ENCODE measurements around the gene MDGA2.

The MDGA2 gene

GRCh38 chr14:47040550-47040949, 634.9 kb downstream of the MDGA2 start:
- no peak for DNase-seq (ENCODE audit: low read depth in 2 of 2)
- no peak overlapping the region for H3K4me3 ChIP-seq (replicated peaks in 1 of 2; ENCODE audit: low read depth in 2 of 2, low read length in 2 of 2)
- TF ChIP-seq, protein P1, sequence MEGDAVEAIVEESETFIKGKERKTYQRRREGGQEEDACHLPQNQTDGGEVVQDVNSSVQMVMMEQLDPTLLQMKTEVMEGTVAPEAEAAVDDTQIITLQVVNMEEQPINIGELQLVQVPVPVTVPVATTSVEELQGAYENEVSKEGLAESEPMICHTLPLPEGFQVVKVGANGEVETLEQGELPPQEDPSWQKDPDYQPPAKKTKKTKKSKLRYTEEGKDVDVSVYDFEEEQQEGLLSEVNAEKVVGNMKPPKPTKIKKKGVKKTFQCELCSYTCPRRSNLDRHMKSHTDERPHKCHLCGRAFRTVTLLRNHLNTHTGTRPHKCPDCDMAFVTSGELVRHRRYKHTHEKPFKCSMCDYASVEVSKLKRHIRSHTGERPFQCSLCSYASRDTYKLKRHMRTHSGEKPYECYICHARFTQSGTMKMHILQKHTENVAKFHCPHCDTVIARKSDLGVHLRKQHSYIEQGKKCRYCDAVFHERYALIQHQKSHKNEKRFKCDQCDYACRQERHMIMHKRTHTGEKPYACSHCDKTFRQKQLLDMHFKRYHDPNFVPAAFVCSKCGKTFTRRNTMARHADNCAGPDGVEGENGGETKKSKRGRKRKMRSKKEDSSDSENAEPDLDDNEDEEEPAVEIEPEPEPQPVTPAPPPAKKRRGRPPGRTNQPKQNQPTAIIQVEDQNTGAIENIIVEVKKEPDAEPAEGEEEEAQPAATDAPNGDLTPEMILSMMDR (IDR thresholded peaks at IDR 0.05; ENCODE audit: low read depth, low read length), result no peak

DNA sequence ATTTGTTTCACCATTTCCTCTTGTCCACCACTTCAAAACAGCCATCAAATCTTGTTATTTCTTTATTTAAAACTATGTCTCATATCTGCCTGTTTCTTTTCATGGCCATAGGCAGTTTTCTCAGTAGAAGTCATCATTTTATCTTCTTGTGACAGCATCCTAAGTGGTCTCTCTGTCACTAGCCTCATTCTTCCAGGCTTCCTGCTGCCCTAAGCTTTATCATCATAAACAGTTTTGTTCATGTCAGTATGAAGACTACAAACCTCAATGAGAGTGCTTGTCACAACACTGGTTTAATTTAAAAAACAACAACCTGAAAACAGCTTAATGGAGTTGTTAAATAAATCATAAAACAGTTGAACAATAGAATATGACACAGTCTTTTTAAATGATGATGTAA, 636.1 kb downstream of the MDGA2 start:
- no peak for DNase-seq (ENCODE audit: low read depth in 2 of 2)
- H3K4me3 ChIP-seq (replicated peaks in 1 of 2; ENCODE audit: low read depth in 2 of 2, low read length in 2 of 2), result no peak overlapping the region
- TF ChIP-seq, protein P1 (IDR thresholded peaks at IDR 0.05; ENCODE audit: low read depth, low read length), result no peak

DNA sequence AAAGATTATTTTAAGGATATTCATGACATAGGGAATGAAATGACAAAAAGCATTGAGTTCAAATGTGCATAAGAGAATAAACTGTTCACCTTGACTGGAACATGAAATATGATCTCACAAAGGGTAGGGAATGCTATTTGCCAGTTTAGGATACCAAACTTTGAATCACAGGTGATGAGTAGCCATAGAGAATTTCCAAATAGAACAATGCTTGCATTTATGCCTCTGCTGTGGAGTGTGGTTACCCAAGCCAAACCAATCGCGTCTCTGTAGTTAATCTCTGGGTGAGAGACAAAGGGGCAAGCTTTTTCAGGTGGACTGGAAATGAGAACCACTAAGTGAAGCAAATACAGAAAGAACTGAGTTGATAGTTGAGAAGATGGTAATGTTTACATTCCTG, 652.7 kb downstream of the MDGA2 start:
- TF ChIP-seq, protein P1 (IDR thresholded peaks at IDR 0.05; ENCODE audit: low read depth, low read length), result no peak
- no peak overlapping the region for H3K4me3 ChIP-seq (replicated peaks in 1 of 2; ENCODE audit: low read depth in 2 of 2, low read length in 2 of 2)
- no peak for DNase-seq (ENCODE audit: low read depth in 2 of 2)

- DNase-seq (ENCODE audit: low read depth in 2 of 2), result no peak
- no peak overlapping the region for H3K4me3 ChIP-seq (replicated peaks in 1 of 2; ENCODE audit: low read depth in 2 of 2, low read length in 2 of 2)
- TF ChIP-seq, protein P1 (IDR thresholded peaks at IDR 0.05; ENCODE audit: low read depth, low read length), result no peak
Measured at GRCh38 chr14:47020500-47020899, 654.9 kb downstream of the MDGA2 start.

GRCh38 chr14:47012533-47013280, 662.7 kb downstream of the MDGA2 start:
- DNase-seq (ENCODE audit: low read depth in 2 of 2), result no peak
- TF ChIP-seq, protein P1 (IDR thresholded peaks at IDR 0.05; ENCODE audit: low read depth, low read length), result no peak
- no peak overlapping the region for H3K4me3 ChIP-seq (replicated peaks in 1 of 2; ENCODE audit: low read depth in 2 of 2, low read length in 2 of 2)

DNA sequence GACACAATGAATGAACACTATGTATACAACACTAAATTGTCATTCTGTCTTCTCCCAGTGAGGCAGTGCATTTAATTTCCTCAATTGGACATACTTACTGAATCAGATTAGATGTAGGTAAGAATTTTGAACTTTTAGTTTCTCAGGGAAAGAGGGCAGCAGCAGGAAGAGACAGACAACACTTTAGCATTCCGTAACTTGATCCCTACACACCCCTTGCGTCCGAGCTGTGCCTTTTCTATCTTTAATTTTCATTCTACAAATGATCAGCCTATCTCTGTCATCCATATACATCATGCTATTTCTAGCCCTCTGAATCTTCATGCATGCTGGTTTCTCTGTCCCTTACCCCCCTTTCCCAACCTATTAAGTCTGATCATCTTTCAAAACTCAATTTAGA, 665.8 kb downstream of the MDGA2 start:
- DNase-seq (ENCODE audit: low read depth in 2 of 2), result no peak
- H3K4me3 ChIP-seq (replicated peaks in 1 of 2; ENCODE audit: low read depth in 2 of 2, low read length in 2 of 2), result no peak overlapping the region
- TF ChIP-seq, protein P1 (IDR thresholded peaks at IDR 0.05; ENCODE audit: low read depth, low read length), result no peak

DNA sequence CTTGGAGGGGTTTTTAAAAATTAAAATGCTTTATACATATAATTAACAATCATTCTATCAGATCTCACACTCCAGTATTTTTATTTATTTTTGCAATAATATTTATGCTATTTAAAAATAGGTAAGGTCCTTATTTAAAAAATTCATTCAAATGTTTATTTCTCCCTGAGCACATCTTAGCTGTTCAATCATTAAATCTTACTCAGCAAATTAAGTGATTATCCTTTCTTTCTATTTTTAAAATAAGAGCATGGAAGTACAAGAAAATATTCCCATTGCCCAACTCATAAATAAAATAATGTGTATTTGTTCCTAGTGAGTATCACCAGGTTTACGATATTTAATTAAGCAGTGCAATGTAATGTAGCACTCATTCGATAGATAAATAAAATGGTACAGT, 666.7 kb downstream of the MDGA2 start:
- TF ChIP-seq, protein P1 (IDR thresholded peaks at IDR 0.05; ENCODE audit: low read depth, low read length), result no peak
- H3K4me3 ChIP-seq (replicated peaks in 1 of 2; ENCODE audit: low read depth in 2 of 2, low read length in 2 of 2), result no peak overlapping the region
- no peak for DNase-seq (ENCODE audit: low read depth in 2 of 2)
